Measurements from ENCODE around the gene KRTAP10-12.

GRCh38 chr21:44658913-44659595, 37.9 kb upstream of the KRTAP10-12 start:
- TF ChIP-seq POLR2AphosphoS5 (IDR thresholded peaks at IDR 0.05; ENCODE audit: low read depth, low read length) (no peak), CTCF (IDR thresholded peaks at IDR 0.05) (no peak), GABPA (IDR thresholded peaks at IDR 0.05; ENCODE audit: low read depth) (no peak)

All from SK-N-SH (cell line).